ENCODE measurements around the gene PCSK6. TPM values are rescaled to one million over a fixed set of nuclear protein-coding genes. Genes with fewer than 3 reads are reported as not detected.

Gene PCSK6
- total RNA-seq, 1 donor from 2014 or later = 5.4 TPM

DNA sequence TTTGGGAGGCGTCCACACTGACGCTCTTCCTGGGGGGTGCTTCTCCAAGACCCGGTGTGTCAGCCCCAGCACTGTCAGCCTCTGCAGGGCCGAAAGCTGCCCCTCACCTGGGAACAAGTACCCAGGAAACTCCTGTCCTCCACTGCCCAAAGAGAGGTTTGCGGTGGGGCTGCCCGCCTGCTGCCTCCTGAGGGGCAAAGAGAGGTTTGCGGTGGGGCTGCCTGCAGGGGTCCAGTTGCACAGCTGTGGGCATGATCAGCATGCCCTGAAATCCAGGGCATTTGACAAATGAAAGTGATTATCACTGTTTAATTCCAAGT, 179.4 kb downstream of the PCSK6 start:
- Mint-ChIP-seq H3K27ac (ENCODE audit: unreplicated experiment) (no peak overlapping the region), H3K9me3 (no peaks in the 10 kb centered on the region), H3K36me3 (ENCODE audit: low read depth) (no peaks in the 10 kb centered on the region), H3K4me3 (no peak overlapping the region), H3K27me3 (ENCODE audit: low read depth) (no peaks in the 10 kb centered on the region), H3K4me1 (no peaks in the 10 kb centered on the region)
- TF ChIP-seq, protein P1, sequence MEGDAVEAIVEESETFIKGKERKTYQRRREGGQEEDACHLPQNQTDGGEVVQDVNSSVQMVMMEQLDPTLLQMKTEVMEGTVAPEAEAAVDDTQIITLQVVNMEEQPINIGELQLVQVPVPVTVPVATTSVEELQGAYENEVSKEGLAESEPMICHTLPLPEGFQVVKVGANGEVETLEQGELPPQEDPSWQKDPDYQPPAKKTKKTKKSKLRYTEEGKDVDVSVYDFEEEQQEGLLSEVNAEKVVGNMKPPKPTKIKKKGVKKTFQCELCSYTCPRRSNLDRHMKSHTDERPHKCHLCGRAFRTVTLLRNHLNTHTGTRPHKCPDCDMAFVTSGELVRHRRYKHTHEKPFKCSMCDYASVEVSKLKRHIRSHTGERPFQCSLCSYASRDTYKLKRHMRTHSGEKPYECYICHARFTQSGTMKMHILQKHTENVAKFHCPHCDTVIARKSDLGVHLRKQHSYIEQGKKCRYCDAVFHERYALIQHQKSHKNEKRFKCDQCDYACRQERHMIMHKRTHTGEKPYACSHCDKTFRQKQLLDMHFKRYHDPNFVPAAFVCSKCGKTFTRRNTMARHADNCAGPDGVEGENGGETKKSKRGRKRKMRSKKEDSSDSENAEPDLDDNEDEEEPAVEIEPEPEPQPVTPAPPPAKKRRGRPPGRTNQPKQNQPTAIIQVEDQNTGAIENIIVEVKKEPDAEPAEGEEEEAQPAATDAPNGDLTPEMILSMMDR (conservative IDR thresholded peaks at IDR 0.05) = no peak
- DNase-seq (ENCODE audit: low read depth, low spot score) = no peak

DNA sequence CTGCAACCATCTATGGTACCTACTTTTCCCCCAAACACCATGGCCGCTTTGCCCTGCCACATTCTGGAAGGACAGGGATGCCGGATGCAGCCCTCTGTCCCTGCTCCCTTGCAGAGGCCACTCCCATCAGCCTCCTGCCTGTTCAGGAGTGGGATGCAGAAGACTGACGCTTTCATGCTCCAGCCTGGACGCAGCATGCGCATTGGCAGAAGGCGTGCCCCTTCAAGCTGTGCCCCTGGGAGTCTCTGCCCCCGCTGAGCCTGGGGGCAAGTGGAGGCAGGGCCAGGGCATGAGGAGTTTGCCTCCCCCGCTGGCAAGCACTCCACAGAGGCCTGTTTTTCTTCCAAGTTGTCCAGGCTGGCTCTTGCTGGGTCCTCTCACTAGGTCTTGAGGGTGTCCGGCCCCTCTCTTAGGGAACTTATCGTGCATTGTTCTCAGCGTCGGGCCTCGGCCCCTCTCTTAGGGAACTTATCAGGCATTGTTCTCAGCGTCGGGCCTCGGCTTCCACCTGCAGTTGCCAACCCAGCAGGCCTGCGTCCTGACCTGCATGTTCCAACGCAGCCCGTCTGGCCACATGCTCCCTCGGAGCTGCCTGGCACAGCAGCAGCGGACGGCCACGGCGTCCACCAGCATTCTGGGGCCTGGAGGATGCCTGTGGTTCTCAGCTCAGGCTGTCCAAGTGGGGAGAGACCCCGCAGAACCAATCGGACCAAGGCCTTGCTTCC, 179.9 kb downstream of the PCSK6 start:
- H3K27me3 Mint-ChIP-seq (ENCODE audit: low read depth) = no peaks in the 10 kb centered on the region
- H3K9me3 Mint-ChIP-seq = no peaks in the 10 kb centered on the region
- DNase-seq (ENCODE audit: low read depth, low spot score) = no peak
- TF ChIP-seq, protein P1 (conservative IDR thresholded peaks at IDR 0.05) = no peak
- no peaks in the 10 kb centered on the region for H3K36me3 Mint-ChIP-seq (ENCODE audit: low read depth)
- no peaks in the 10 kb centered on the region for H3K4me1 Mint-ChIP-seq
- no peak overlapping the region for H3K4me3 Mint-ChIP-seq
- no peak overlapping the region for H3K27ac Mint-ChIP-seq (ENCODE audit: unreplicated experiment)

DNA sequence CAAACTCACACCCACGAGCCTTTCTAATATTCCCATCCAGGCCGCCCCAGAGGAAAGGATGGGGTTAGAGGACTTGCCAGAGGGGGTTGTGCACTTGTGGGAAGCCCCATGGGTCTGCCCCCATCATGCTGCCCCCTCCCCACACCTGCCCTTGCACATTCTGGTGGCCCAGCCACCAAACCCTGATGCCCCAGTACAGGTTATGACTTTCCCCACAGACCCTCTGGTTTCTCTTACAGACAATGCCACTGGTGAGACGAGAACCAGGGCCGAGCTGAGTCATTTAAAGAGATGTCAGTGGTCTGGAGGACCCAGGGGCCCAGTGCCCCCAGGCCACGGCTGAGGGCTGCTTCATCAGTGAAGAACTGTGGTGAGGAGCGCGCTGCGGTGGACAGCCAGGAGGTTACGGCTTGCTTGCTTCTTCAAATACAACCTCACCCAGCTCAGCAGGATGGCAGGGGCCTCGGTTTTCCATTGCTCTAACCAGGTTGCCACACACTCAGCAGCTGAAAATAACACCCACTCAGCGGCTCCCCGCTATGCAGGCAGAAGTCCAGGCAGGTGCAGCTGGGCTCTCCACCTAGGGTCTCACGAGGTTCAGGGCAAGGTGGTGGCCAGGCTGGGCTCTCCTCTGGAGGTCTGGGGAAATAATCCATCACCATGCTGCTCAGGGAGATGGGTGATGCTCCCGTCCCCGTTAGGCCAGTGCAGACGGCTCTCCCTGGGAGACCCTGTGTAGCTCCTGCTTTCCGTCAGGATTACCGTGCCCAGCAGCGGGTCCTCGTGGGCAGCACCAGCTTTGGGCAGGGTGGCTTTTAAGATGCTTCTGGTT, 180.7 kb downstream of the PCSK6 start:
- TF ChIP-seq, protein P1 (conservative IDR thresholded peaks at IDR 0.05) = no peak
- H3K36me3 Mint-ChIP-seq (ENCODE audit: low read depth) = no peaks in the 10 kb centered on the region
- no peaks in the 10 kb centered on the region for H3K4me1 Mint-ChIP-seq
- no peak overlapping the region for H3K27ac Mint-ChIP-seq (ENCODE audit: unreplicated experiment)
- H3K27me3 Mint-ChIP-seq (ENCODE audit: low read depth) = no peaks in the 10 kb centered on the region
- DNase-seq (ENCODE audit: low read depth, low spot score) = no peak
- no peak overlapping the region for H3K4me3 Mint-ChIP-seq
- no peaks in the 10 kb centered on the region for H3K9me3 Mint-ChIP-seq

DNA sequence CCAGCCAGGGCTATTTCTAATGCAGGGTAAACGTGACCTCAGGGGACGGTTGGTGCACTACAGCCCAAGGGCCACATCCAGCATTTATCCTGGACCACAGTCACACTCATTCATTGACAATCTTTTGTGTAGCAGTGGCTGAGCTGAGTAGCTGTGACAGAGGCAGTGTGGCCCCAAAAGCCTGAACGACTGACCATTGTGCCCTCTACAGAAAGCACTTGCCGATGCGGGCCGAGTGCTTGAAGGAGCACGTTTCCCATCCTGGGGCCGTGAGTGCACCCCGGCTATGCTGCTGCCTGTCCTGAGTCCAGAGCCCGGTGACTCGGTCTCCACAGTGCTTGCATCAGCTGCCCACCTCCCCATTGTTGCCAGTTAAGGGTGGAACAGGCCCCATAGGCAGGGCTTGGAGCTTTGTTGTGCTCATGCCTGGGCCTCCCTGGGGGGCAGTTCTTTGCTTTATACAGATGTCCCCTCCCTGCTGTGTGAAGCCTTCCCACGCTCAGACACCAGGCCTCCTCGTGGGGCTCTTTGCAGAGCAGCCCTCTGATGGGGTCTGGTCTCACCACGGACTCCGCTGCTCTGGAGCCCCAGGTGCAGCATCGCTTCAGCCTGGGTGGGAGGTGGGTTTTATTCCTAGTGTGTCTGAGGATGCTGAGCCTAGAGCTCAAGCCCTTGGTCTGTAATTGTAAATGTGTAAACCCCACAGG, 181.5 kb downstream of the PCSK6 start:
- Mint-ChIP-seq H3K9me3 (no peaks in the 10 kb centered on the region), H3K36me3 (ENCODE audit: low read depth) (no peaks in the 10 kb centered on the region), H3K4me1 (no peaks in the 10 kb centered on the region), H3K27ac (ENCODE audit: unreplicated experiment) (no peak overlapping the region), H3K27me3 (ENCODE audit: low read depth) (no peaks in the 10 kb centered on the region), H3K4me3 (no peak overlapping the region)
- TF ChIP-seq, protein P1 (conservative IDR thresholded peaks at IDR 0.05) = no peak
- DNase-seq (ENCODE audit: low read depth, low spot score) = no peak

DNA sequence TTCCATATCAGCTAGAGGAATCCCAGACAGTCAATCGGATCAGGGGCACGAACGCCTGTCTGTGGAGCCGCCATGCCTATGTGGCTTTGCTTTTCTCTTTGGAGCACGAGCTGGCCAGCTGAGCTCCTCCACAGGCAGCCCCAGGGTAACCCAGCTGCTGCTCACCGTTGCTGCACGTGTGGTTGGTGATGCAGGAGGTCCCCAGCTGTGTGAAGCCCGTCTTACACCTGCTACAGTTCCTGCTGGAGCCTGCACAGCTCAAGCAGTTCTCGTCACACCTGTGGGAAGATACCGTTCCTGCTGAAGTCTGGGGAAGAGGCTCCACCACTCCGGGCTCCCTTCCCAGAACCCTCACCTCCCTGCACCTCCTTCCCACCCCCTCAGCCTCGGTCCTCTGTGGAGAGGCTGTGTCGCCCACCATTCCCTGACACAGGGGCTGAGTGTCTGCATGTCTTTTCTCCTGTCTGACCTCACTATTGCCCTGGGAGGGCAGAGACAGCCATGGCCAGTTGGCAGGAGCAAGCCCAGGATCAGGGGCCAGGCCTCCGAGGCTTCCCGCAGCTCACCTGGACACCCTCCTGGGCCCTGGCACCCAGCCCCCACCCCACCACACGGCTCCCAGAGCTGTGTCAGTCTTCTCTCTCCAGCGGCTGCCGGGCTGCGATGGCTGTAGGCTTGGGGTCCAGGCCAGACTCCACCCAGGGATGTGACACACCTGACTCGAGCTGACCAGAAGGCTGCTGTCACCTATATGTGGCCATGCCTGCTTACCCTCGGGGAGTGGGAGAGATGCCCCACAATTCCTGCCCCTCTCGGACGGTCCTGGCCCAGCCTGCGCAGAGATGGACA, 182.2 kb downstream of the PCSK6 start:
- no peaks in the 10 kb centered on the region for H3K27me3 Mint-ChIP-seq (ENCODE audit: low read depth)
- H3K9me3 Mint-ChIP-seq = no peaks in the 10 kb centered on the region
- H3K36me3 Mint-ChIP-seq (ENCODE audit: low read depth) = no peaks in the 10 kb centered on the region
- no peak overlapping the region for H3K4me3 Mint-ChIP-seq
- H3K27ac Mint-ChIP-seq (ENCODE audit: unreplicated experiment) = no peak overlapping the region
- no peak for DNase-seq (ENCODE audit: low read depth, low spot score)
- TF ChIP-seq, protein P1 (conservative IDR thresholded peaks at IDR 0.05) = no peak
- H3K4me1 Mint-ChIP-seq = no peaks in the 10 kb centered on the region
